ENCODE results near the gene CEP250.
"Not testable (repeated sequence)": the region's sequence is repeated elsewhere in the genome, so short reads cannot be mapped to it uniquely, and the experiment has no call there.

Gene CEP250

DNA sequence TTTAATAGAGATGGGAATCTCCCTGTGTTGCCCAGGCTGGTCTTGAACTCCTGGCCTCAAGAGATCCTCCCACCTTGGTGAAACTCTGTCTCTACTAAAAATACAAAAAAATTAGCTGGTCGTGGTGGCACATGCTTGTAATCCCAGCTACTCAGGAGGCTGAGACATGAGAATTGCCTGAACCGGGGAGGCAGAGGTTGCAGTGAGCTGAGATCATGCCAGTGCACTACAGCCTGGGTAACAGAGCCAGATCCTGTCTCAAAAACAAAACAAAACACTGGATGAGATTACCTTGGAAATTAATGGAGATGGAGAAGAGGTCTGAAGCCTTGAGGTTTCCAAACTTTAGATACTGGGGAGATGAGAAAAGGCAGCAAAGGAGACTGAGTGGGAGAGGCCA is 2.1 kb downstream of the CEP250 start:
- not testable (repeated sequence) for DNase-seq

DNA sequence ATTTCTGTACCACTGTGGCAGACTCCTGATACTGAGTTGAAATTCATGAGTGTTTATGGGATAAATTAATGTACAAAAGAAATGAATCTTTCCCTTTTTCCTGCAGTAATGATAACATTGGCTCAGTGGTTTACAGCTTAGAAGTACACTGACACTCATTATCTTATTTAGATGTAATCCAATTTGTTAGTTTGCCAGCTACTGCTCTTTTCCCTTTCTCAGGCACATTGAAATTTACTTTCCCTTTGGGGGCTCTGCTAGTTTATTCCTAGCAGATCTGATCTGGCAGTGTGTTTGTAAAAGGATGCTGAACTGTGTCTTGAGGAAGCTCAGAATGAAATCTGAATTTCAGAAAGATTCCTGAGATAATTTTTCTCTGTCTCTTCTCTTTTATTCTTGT is 3.0 kb downstream of the CEP250 start:
- no peak for DNase-seq

DNA sequence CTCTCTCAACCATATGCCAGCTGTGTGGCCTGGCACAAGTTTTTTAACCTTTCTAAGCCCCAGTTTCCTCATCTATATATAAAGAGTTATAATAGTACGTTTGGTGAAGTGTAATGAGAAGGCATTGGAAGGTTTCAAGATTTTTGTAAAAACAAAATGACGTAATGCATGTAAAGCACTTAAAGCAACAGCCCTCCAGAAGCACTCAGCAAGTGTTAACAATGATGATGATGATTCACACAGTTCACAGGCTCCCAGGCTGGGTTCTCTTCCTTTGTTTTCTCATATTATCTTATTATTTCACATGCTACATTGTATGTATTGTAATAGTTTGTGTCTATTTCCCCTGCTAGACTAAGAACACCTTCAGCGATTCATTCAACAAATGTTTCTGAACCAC is 6.2 kb downstream of the CEP250 start:
- DNase-seq: no peak

DNA sequence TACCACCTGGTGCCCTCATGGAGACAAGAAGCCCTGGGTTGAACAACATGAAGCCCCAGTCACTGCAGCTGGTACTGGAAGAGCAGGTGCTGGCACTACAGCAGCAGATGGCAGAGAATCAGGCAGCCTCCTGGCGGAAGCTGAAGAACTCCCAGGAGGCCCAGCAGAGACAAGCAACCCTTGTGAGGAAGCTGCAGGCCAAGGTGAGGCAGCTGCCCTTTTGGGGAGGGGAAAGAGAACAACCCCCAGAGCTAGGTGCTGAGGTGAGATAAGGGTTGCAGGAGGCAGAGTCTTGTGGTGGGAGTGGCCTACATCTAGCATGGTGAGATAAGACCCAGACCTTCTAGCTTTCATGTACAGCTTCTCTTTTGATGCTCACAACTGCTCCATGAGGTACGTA is 7.0 kb downstream of the CEP250 start:
- peak; percentile 90 for DNase-seq

DNA sequence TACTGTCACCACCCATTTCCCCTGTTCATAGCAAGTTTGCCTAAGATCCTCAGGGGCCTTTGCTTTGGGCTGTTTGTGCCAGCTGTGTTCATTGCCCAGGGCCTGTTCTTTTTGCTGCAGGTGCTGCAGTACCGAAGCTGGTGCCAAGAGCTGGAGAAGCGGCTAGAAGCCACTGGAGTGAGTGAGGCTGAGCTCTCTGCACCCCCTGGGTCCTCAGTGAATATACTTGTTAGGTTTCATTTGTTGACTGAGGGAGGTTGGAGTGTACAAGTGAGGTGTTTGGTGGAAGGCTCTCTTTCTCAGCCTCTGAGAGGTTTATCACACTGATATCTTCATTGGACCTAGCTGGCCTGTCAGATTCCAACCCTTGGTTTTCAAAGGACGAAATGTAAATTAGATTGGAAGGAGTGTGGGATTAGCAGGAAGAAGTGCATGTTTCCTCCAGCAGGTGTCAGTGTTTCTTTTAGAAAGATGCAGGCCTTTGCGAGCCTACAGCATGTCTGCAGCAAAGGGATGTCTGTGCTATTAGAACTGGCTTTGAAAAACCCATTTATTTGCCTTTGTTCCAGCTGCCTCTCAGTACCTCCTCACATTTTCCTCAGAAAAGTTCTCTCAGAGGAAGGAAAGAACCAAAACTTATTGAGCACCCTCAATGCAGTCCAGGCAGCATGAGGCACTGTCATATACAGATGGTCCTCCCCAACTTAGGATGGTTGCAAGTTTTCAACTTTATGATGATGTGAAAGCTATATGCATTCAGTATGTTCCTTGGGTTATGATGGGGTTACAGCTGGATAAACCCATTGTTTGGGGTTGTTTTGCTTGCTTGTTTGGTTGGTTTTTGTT is 8.3 kb downstream of the CEP250 start:
- peak; percentile 76 for DNase-seq

DNA sequence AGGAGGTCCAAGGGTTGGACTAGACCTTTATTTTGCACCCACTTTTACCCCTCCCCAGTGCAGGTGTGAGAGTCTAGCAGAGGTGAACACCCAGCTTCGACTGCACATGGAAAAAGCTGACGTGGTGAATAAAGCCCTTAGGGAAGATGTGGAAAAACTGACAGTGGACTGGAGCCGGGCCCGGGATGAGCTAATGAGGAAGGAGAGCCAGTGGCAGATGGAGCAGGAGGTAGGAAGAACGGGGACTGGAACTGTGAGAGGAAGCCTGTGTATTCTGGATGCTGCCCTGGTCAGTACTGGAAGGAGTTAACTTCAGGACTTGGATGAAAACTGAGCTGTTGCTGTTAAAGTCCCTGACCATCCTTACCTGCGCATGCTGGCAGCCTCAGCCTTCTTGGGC is 10.6 kb downstream of the CEP250 start:
- DNase-seq: no peak

DNA sequence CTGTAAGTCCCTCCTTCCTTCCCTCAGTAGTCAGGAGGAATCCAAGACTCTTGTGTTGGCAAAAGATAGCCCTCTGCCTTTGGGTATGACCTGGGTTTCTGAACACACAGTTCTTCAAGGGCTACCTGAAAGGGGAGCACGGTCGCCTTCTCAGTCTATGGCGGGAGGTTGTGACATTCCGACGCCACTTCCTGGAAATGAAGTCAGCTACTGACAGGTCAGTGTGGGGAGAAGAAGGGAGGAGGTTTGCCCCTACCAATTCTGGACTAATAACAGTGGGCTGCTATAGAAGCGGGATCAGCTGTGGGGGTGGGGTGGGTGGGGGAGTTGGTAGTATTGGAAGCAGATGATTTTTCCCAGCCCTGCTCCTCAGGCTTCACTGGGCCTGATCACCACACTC is 11.5 kb downstream of the CEP250 start:
- DNase-seq: no peak

DNA sequence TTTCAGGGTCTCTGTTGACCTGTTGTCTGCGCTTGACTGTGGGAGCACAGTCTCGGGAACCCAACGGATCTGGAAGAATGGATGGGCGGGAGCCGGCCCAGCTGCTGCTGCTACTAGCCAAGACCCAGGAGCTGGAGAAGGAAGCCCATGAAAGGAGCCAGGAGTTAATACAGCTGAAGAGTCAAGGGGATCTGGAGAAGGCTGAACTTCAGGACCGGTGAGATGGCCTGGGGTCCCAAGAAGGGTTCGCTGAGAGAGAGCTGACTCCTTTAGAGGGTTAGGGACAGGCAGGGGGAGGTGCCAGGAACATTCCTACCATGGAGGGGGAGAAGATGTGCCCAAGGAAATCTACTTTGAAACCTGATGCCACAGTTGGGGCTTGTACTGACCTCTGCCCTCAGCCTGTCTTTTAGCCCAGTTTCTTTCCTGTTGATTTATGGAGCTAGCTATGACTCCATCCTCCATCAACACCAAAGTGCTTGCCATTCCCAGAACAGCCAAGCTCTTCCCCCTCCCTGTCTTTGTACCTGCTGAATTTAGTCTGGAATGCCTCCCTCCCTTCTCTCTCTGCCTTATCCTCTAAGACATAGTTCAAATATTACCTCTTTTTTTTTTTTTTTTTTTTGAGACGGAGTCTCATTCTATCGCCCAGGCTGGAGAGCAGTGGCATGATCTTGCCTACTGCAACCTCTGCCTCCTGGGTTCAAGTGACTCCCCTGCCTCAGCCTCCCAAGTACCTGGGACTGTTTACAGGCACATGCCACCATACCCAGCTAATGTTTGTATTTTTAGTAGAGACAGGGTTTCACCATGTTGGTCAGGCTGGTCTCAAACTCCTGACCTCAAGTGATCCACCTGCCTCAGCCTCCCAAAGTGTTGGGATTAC is 12.2 kb downstream of the CEP250 start:
- DNase-seq: peak; percentile 57

DNA sequence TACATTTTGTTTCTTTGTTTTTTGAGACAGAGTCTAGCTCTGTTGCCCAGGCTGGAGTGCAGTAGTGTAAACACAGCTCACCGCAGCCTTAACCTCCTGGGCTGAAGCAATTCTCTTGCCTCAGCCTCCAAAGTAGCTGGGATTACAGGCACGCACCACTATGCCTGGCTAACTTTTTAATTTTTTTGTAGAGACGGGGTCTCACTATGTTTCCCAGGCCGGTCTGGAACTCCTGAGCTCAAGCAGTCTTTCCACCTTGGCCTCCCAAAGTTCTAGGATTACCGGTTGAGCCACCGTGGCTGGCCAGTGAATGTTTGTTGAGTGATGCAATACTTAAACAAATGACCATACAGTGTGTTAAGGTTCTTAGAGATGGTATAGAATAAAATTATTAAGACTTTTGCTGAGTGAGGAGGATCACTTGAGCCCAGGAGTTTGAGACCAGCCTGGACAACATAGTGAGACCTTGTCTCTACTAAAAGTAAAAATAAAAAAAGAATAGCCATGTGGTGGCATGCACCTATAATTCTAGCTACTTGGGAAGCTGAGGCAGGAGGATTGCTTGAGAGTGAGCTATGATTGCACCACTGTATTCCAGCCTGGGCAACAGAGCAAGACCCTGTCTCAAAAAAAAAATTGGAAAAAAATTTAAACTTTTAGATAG is 13.4 kb downstream of the CEP250 start:
- DNase-seq: no peak

DNA sequence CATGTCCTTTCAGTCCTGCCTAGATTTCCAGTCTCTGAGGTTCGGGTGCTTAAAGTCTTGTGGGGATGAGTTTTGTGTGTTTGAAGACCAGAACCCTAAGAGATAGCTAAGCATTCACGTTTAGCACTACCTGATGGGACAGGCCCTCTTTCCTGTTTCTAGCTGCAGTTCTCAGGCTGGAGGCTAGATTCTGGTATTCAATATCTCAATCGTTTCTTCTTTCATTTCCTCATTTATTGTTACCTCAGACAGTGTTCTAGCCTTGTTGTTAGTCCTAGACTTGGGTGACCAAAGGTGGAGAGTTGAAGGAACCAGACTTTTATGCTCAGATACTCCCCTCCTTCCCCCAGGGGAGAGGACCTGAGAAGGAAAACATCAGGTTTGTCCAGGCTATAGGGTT is 16.8 kb downstream of the CEP250 start:
- no peak for DNase-seq

DNA sequence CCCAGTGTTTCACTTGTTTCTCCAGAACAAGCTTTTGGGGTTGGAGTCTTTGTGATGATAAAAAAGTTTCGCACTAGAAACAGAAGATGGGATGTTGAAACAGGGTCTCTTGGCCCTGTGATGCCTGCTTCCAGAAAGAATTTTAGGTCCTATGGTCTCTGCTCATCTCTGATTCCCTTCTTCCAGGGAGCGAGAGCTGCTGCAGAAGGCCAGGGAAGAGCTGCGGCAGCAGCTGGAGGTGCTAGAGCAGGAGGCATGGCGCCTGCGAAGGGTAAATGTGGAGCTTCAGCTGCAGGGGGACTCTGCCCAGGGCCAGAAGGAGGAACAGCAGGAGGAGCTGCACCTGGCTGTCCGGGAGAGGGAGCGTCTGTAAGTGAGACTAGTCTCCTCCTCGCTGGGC is 18.3 kb downstream of the CEP250 start:
- DNase-seq: no peak

DNA sequence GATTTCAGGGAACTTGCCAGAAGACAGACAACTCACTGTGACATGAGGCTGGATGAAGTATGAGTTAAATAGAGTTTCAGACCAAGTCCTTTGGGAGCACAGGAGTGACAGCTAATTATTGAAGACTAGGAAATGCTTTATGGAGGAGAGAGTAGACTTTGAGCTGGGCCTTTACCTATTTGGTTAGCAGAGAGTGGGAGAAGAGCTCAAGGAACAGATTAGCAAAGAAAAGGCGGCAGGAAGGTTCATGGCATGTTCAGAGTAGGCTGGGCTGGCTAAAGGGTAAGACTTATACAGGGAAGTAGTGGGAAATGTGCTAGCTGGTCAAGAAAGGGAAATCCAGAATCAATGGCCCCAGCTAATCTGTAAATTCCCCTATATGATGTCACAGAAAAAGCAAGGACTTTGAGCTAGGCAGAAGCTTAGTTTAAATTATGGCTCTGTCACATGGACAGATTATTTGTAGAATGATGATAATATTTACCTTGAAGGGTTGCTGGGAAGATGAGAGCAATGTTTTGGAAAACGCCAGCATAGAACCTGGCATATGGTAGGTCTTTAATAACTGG is 19.0 kb downstream of the CEP250 start:
- DNase-seq: no peak

DNA sequence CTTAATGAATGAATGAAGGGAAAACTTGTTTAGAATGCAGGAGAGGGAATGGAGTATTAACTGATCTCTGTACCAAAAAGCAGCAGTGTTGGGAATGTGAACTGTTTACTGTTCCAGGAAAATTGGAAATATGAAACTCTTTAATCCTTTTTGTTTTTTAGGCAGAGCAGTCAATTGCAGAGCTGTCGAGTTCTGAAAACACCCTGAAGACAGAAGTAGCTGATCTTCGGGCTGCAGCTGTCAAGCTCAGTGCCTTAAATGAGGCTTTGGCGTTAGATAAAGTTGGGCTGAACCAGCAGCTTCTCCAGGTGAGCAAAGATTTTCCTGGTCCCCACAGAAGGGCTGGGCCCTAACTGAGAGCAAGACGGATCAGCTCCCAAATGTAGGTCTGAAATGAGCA is 20.9 kb downstream of the CEP250 start:
- no peak for DNase-seq

DNA sequence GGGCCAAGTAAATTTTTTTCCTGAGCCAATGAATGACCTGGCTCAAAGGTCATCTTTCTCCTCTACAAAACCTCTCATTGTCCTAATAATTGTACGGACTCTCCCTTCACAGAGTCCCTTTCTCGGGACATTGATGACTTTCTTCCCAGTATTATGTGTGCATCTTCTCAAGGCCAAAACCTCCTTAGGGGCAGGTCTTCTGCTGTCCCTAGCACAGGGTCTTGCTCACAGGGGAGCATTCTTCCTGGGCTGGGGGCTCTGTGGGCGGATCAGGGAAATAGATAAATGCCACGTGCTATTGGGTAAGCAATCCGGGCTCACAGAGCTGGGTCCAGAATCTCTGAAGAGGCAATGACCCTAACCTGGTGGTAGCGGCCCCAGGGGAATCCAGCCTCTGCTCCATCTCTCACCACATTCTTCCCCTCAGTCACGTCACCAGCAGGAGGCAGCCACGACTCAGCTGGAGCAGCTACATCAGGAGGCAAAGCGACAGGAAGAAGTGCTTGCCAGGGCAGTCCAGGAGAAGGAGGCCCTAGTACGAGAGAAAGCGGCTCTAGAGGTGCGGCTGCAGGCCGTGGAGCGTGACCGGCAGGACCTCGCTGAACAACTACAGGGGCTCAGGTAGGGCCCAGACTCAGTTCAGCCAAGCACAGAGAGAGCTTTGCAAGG is 23.5 kb downstream of the CEP250 start:
- no peak for DNase-seq

DNA sequence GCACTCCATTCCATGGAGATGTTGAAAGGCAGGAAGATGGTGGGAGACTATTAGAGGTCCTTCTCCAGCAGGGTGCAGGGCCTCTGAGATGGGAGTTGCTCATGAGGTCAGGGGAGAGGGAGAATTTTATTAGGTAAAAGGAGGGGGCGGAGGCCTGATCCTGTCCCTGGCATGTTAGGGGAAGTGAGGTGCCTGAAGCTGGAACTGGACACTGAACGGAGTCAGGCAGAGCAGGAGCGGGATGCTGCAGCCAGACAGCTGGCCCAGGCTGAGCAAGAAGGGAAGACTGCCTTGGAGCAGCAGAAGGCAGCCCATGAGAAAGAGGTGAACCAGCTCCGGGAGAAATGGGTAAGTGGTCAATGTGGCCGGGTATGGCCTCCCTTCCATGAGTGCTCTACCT is 24.4 kb downstream of the CEP250 start:
- no peak for DNase-seq

DNA sequence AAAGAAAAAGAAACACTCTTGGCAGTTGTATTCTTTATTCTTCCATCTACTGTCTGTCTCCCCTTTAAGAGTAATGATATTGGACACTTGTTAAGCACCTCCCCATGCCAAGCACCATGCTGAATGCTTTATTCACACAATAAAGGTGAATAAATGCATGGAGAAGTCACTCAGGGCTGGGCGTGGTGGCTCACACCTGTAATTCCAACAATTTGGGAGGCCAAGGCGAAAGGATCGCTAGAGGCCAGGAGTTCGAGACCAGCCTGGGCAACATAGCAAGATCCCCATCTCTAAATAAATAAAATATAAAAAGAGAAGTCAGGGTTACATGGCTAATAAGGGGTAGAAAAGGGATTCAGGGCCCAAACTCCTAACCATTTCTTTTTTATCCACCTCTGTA is 32.1 kb downstream of the CEP250 start:
- DNase-seq: no peak

DNA sequence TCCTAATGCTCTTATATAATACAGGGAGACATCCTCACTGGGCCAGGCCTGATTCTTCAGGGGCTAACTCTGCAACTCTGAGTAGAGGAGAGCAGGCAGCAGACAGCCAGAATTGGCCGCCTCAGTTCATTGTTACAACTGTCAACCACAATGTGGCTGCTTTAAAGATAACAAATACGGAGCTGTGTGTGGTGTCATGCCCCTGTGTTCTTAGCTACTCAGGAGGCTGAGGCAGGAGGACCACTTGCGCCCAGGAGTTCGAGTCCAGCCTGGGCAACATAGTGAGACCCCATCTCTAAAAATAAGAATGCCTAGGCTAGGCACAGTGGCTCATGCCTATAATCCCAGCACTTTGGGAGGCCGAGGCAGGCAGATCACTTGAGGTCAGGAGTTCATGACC is 34.3 kb downstream of the CEP250 start:
- no peak for DNase-seq

DNA sequence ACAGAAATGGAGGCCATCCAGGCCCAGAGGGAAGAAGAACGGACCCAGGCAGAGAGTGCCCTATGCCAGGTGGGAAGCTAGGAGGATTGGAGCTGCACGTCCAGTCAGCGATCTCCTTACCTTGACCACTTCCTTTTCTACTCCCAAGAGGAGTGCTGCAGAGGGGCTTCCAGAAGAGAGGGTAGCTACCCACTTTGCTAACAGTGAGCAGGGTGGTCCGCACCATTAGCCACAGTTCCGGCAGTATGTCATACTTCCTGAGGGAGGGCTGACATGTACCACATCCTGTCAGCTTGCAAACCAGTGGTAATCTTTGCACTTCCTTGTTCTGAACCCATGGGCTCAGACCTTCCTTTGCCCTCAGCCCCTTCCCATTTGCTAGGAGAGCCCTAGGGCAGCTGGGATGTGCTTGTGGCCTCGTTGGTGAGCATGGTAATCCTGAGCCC is 35.4 kb downstream of the CEP250 start:
- DNase-seq: no peak

DNA sequence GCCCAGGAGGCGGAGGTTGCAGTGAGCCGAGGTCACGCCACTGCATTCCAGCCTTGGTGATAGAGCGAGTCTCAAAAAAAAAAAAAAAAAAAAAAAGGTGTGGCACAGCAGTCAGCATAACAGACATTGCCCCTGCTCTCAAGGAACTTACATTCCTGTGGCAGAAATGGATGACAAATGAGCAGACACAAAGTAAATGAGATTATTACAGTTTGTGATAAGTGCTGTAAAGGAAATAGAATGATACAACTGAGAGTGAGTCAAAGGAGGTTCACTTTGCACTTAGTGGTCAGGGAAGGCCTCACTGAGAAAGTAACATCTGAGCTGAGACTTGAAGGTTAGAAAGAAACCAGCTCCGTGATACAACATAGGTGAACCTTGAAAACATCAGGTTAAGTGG is 36.4 kb downstream of the CEP250 start:
- no peak for DNase-seq

DNA sequence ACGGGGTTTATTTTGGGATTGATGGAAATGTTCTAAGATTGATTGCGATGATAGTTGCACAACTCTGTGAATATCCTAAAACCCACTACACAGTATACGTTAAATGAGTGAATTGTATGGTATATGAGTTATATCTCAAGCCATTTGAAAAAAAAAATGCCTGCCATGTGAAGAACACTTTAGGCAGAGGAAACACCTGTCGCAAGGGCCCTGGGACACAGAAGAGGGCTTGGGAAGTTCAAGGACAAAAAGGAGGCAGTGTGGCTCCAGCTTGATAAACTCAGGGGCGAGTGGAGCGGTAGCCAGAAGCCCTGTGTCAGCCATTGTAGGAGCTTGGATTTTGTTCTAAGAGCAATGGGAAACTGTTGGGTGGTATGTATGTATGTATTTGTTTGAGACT is 37.0 kb downstream of the CEP250 start:
- no peak for DNase-seq

DNA sequence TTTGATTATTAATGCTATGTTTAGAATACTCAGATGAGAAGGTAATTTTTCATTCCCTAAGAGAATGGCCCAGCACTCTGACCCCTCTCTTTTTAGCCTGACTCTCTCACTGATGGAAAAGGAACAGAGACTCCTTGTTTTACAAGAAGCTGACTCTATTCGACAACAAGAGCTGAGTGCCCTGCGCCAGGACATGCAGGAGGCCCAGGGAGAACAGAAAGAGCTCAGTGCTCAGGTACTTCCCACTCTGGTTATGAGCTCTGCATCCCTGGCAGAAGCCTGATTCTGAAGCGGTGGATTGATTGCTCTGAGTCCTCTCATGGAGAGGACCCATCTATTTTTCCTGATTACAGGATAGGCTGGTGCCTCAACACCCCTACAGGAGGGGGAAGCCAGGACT is 41.1 kb downstream of the CEP250 start:
- DNase-seq: no peak

DNA sequence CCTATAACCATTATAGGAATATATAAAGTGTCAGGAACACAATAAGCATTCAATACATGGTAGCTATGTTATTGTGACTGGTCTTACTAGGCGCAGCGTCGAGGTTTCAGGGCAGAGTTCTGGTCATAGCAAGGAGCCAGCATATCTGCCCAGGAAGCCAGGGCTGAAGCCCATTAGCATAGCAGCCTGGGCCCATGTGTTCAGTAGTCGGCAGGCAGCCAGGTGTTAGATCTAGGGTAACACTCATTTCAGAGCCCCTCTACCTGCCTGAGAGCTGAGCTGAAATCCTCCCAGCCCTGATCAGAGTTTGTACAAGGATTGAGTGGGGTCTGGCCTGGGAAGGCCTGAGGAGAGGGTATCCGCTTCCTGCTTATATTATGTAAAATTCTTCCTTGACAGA is 41.9 kb downstream of the CEP250 start:
- no peak for DNase-seq

DNA sequence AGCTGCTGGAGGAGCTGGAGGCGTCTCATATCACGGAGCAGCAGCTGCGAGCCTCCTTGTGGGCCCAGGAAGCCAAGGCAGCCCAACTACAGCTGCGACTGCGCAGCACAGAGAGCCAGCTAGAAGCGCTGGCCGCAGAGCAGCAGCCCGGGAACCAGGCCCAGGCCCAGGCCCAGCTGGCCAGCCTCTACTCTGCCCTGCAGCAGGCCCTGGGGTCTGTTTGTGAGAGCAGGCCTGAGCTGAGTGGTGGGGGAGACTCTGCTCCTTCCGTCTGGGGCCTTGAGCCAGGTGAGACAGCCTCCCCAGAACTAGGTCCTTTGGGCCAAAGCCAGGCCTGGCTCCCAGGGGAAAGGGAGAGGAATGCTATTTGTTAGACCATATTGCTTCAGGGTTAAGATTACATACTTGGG is 42.4 kb downstream of the CEP250 start:
- no peak for DNase-seq

Data from NCI-H69 (cell line).